HuH-7.5 (cell line): ENCODE results near the gene DOCK4.

Experiments used
- DNase-seq: peaks from one replicate; pipeline ENCODE4 v3.0.0; 2011; ENCODE audit warnings: low spot score

DOCK4 gene

GRCh38 chr7:111813306-111813705, 392.9 kb downstream of the DOCK4 start:
- DNase-seq = no peak

GRCh38 chr7:111806232-111806631, 400.0 kb downstream of the DOCK4 start:
- DNase-seq = no peak

- DNase-seq = no peak
Observed at GRCh38 chr7:111803015-111803758, 403.0 kb downstream of the DOCK4 start.

GRCh38 chr7:111802194-111802772, 403.9 kb downstream of the DOCK4 start:
- no peak for DNase-seq

GRCh38 chr7:111801277-111801676, 404.9 kb downstream of the DOCK4 start:
- DNase-seq = no peak

GRCh38 chr7:111796671-111797070, 409.5 kb downstream of the DOCK4 start:
- DNase-seq = no peak

- no peak for DNase-seq
Observed at GRCh38 chr7:111789870-111790269, 416.3 kb downstream of the DOCK4 start.

GRCh38 chr7:111789048-111789320, 417.2 kb downstream of the DOCK4 start:
- no peak for DNase-seq

GRCh38 chr7:111788286-111789047, 417.7 kb downstream of the DOCK4 start:
- no peak for DNase-seq

GRCh38 chr7:111787741-111788140, 418.5 kb downstream of the DOCK4 start:
- no peak for DNase-seq

GRCh38 chr7:111787099-111787498, 419.1 kb downstream of the DOCK4 start:
- DNase-seq = no peak

- no peak for DNase-seq
Observed at GRCh38 chr7:111785076-111785475, 421.1 kb downstream of the DOCK4 start.

GRCh38 chr7:111784296-111784695, 421.9 kb downstream of the DOCK4 start:
- no peak for DNase-seq

- no peak for DNase-seq
Observed at GRCh38 chr7:111783854-111784253, 422.3 kb downstream of the DOCK4 start.

- no peak for DNase-seq
Observed at GRCh38 chr7:111780527-111780926, 425.7 kb downstream of the DOCK4 start.

- no peak for DNase-seq
Observed at GRCh38 chr7:111775206-111775605, 431.0 kb downstream of the DOCK4 start.

GRCh38 chr7:111772716-111773115, 433.5 kb downstream of the DOCK4 start:
- no peak for DNase-seq

- DNase-seq = no peak
Observed at GRCh38 chr7:111771638-111772037, 434.6 kb downstream of the DOCK4 start.

GRCh38 chr7:111770116-111770515, 436.1 kb downstream of the DOCK4 start:
- no peak for DNase-seq

GRCh38 chr7:111765751-111766643, 440.2 kb downstream of the DOCK4 start:
- DNase-seq = no peak

- peak; percentile 27 for DNase-seq
Observed at GRCh38 chr7:111763221-111763801, 442.9 kb downstream of the DOCK4 start.

GRCh38 chr7:111762799-111763198, 443.4 kb downstream of the DOCK4 start:
- no peak for DNase-seq
